Stomach (tissue), 9 donors: ENCODE data around the gene RNASEH2B. TPM values are rescaled to one million over a fixed set of nuclear protein-coding genes. Genes with fewer than 3 reads are reported as not detected.

Source experiments
- DNase-seq, 2 donors: peaks; one replicate each; pipeline versions ENCODE4 v3.0.0 to v3.0.0-alpha.2; 2013 to 2019
- H3K27ac ChIP-seq, 5 donors: fragments of 200-600 bp in 4 of 5; sonication (generic) in 4 of 5; one replicate each; pipeline ENCODE4 v1.5.1; 2013 to 2019; ENCODE audit warnings: mild to moderate bottlenecking in 1 of 5, moderate library complexity in 1 of 5
- H3K27me3 ChIP-seq, 3 donors: fragments of 200-600 bp; sonication (generic); one replicate each; pipeline ENCODE4 v1.5.1; 2017 to 2019; ENCODE audit warnings: mixed run types in 1 of 3
- H3K36me3 ChIP-seq, 4 donors: fragments of 200-600 bp; sonication (generic); 1 replicate in 3 of 4; 2 replicates in 1 of 4; pipeline ENCODE4 v1.5.1; 2016 to 2019
- H3K4me1 ChIP-seq, 4 donors: fragments of 200-600 bp; sonication (generic); one replicate each; pipeline ENCODE4 v1.5.1; 2016 to 2019
- H3K4me3 ChIP-seq, 4 donors: fragments of 200-600 bp; sonication (generic) in 3 of 4; one replicate each; pipeline ENCODE4 v1.5.1; 2016 to 2019; ENCODE audit warnings: mild to moderate bottlenecking in 1 of 4
- H3K9me3 ChIP-seq, 4 donors: fragments of 200-600 bp; sonication (generic); one replicate each; pipeline ENCODE4 v1.5.1; 2016 to 2019
- EP300 ChIP-seq: sonication (generic); formaldehyde crosslinking; IDR thresholded peaks from one replicate; pipeline ENCODE4 v1.6.1; 2017; ENCODE audit warnings: antibody characterized with exemption
- POLR2A ChIP-seq, 4 donors: fragments of 450-650 bp; IDR thresholded peaks; one replicate each; pipeline ENCODE4 v1.6.1; 2016; ENCODE audit warnings: antibody characterized with exemption in 4 of 4, control low read depth in 2 of 4, mild to moderate bottlenecking in 1 of 4, moderate library complexity in 1 of 4
- POLR2AphosphoS5 ChIP-seq, 3 donors: sonication (generic); formaldehyde crosslinking; IDR thresholded peaks; one replicate each; pipeline ENCODE4 v1.6.1; 2016; ENCODE audit warnings: antibody characterized with exemption in 3 of 3
- WGBS, 5 donors: extraction: QIAGEN DNeasy Blood & Tissue Kit in 3 of 5; methylation state at CpG; one replicate each; pipeline versions ENCODE4 v1.1.5 to v1.1.7; 2013 to 2018; 5-methylcytosine and 5-hydroxymethylcytosine counted together
- intact Hi-C: fragments of 100-400 bp; cut with DNase I; formaldehyde crosslinking; loops from one replicate; pipeline ENCODE4 v1.15.1; 2023; ENCODE audit warnings: low total_unique reads
- polyA plus RNA-seq, 3 donors: library from polyadenylated mRNA; stranded (reverse); fragments of 200-250 nt; gene quantifications; one replicate each; pipeline ENCODE4 v1.2.3, GENCODE V29; 2013
- total RNA-seq, 5 donors: library from RNA; depleted of rRNA; stranded (reverse); fragments of >200 nt; gene quantifications; one replicate each; pipeline versions ENCODE4 v1.1.0 to v1.2.3, GENCODE V29; 2014 to 2016
- TF ChIP-seq, protein P1 (sequence below), 7 experiments: fragments of 450-650 bp in 4 of 7; fragments of 200-600 bp in 3 of 7; sonication (generic) in 3 of 7; IDR thresholded peaks; one replicate each; pipeline ENCODE4 v1.5.1; 2016 to 2019; ENCODE audit warnings: antibody characterized with exemption in 7 of 7, control low read depth in 2 of 7, mild to moderate bottlenecking in 1 of 7
- donor health status: healthy with polysubstance abuse.
- donor health status: Bipolar disorder and iron deficiency.
- donor health status: healthy.

Gene RNASEH2B
- total and polyA plus RNA-seq, 8 donors: 43.2 to 106 (median 51.4) TPM

DNA sequence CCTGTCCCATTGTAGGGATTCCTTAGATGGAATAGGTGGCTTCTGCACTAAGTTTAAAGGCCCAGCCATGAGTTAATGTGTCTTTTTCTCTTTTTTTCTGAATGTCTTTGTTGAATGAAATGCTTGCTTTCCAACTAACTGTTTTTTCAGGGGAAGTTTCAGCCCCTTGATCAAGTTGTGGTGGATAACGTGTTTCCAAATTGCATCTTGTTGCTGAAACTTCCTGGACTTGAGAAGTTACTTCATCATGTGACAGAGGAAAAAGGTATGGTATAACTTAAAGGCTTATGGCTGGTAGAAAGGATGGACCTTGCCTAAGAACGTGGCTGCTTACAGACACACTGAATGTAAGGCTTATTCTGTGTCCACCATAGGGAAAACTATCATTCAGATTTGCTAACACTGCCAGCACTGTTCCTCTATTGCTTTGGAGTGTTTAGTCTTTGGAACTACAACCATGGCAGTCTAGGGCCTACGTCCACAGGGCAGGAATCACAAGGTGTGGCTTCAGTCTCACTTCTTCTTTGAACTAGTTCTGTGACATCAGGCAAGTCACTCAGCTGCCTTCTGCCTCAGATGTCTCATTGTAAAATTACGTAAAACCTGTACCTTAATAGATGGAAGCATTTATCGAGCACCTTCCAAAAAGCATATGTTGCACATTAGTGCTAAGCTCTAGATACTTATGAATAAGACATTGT lies 25.3 kb downstream of the RNASEH2B start:
- no peak overlapping the region for H3K27ac ChIP-seq
- TF ChIP-seq, protein P1, sequence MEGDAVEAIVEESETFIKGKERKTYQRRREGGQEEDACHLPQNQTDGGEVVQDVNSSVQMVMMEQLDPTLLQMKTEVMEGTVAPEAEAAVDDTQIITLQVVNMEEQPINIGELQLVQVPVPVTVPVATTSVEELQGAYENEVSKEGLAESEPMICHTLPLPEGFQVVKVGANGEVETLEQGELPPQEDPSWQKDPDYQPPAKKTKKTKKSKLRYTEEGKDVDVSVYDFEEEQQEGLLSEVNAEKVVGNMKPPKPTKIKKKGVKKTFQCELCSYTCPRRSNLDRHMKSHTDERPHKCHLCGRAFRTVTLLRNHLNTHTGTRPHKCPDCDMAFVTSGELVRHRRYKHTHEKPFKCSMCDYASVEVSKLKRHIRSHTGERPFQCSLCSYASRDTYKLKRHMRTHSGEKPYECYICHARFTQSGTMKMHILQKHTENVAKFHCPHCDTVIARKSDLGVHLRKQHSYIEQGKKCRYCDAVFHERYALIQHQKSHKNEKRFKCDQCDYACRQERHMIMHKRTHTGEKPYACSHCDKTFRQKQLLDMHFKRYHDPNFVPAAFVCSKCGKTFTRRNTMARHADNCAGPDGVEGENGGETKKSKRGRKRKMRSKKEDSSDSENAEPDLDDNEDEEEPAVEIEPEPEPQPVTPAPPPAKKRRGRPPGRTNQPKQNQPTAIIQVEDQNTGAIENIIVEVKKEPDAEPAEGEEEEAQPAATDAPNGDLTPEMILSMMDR (IDR thresholded peaks at IDR 0.05): no peak
- TF ChIP-seq POLR2A (IDR thresholded peaks at IDR 0.05) (no peak), EP300 (no peak), POLR2AphosphoS5 (IDR thresholded peaks at IDR 0.05) (no peak)
- no peaks in the 10 kb centered on the region for H3K27me3 ChIP-seq
- no peak overlapping the region for H3K4me3 ChIP-seq
- WGBS, 5 donors: 89 to 97% (median 93%) methylated on average over 5 of the region's 5 CpGs
- DNase-seq: no peak
- no peaks in the 10 kb centered on the region for H3K9me3 ChIP-seq
- H3K36me3 ChIP-seq: peaks cover 7 to 85% (median 67%) of the 10 kb centered on the region in 4 donors
- intact Hi-C loops: no loop called here
- H3K4me1 ChIP-seq: no peaks in the 10 kb centered on the region

DNA sequence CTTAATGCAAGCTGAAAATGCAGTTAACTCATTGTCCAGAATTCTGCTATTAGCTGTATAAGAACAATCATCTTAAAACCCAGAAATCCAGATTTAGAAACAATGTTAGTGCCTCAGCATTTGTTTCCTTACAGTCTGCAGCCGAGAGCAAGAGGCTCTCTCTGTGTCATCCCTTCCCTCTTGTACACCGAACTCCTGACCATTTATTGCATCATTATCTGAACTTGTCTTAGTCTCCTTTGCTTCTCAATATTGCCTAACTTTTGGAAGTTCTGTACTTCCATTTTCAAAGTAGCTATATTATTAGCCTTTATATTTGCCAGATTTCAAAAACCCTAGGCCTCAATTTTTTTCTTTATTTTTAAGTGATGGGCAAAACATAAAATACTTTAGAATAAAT lies 27.1 kb downstream of the RNASEH2B start:
- Histone ChIP-seq H3K36me3 (peaks cover 7 to 72% (median 60%) of the 10 kb centered on the region in 4 donors), H3K27me3 (no peaks in the 10 kb centered on the region), H3K4me3 (no peak overlapping the region), H3K9me3 (no peaks in the 10 kb centered on the region), H3K27ac (no peak overlapping the region), H3K4me1 (no peaks in the 10 kb centered on the region)
- no peak for TF ChIP-seq POLR2AphosphoS5 (IDR thresholded peaks at IDR 0.05)
- TF ChIP-seq, protein P1 (IDR thresholded peaks at IDR 0.05): no peak
- TF ChIP-seq POLR2A (IDR thresholded peaks at IDR 0.05): no peak
- TF ChIP-seq EP300: no peak
- WGBS, 5 donors: 69 to 93% (median 89%) methylated on average over 2 of the region's 2 CpGs
- intact Hi-C loops: no loop called here
- no peak for DNase-seq

DNA sequence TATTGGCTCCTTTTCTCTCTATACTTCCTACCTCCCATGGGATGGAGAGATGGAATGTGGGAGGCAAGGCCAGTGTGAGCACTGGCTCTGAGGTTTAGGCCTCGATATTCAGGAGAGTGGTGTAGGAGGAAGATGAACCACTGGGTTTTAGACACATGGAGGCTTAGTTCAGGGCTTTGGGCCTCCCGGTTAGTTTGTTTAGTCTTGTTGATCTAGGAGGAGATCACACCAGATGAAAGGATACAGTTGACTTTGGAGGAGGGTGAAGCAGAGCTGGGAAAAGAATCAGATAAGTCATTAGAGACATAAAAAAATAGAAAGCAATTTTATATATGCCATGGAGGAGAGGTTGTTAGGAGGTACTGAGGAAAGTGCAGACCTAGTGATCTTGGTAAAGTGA lies 30.9 kb downstream of the RNASEH2B start:
- Histone ChIP-seq H3K27me3 (no peaks in the 10 kb centered on the region), H3K27ac (no peak overlapping the region), H3K4me3 (no peak overlapping the region), H3K9me3 (no peaks in the 10 kb centered on the region), H3K4me1 (no peaks in the 10 kb centered on the region), H3K36me3 (peaks cover 0 to 72% (median 47%) of the 10 kb centered on the region in 4 donors)
- WGBS, 5 donors: 43 to 71% (median 52%) methylated on average over 2 of the region's 2 CpGs
- TF ChIP-seq POLR2A (IDR thresholded peaks at IDR 0.05): no peak
- TF ChIP-seq POLR2AphosphoS5 (IDR thresholded peaks at IDR 0.05): no peak
- TF ChIP-seq, protein P1 (IDR thresholded peaks at IDR 0.05): no peak
- no peak for TF ChIP-seq EP300
- intact Hi-C loops: no loop called here
- DNase-seq: no peak

DNA sequence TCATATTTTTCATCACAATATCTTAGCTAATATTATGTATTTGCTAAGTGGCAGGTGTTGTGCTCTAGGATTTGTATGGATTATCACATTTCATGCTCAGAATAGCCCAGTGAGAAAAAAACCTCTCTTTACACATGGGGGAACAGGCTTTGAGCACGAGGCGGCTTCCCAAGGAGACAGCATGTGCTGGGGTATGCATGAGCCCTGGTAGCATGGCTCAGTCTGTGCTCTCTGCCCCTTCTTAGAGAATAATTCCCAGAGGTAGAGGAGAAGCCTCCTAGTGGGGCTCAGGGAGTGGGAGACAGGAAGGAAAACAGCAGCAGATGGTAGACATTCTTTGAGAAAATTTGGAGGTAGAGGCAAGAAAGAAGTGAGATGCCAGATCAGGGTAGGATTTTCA lies 31.6 kb downstream of the RNASEH2B start:
- no peak overlapping the region for H3K4me3 ChIP-seq
- H3K36me3 ChIP-seq: peaks cover 0 to 69% (median 47%) of the 10 kb centered on the region in 4 donors
- H3K27me3 ChIP-seq: no peaks in the 10 kb centered on the region
- TF ChIP-seq, protein P1 (IDR thresholded peaks at IDR 0.05): no peak
- TF ChIP-seq EP300: no peak
- TF ChIP-seq POLR2A (IDR thresholded peaks at IDR 0.05): no peak
- TF ChIP-seq POLR2AphosphoS5 (IDR thresholded peaks at IDR 0.05): no peak
- H3K9me3 ChIP-seq: no peaks in the 10 kb centered on the region
- no peaks in the 10 kb centered on the region for H3K4me1 ChIP-seq
- no peak for DNase-seq
- intact Hi-C loops: no loop called here
- WGBS, 5 donors: 91 to 100% (median 97%) methylated on average over 2 of the region's 2 CpGs
- H3K27ac ChIP-seq: no peak overlapping the region
